HFFc6 (cell line): ENCODE data around the gene NPIPB2. TPM values are rescaled to one million over a fixed set of nuclear protein-coding genes. Genes with fewer than 3 reads are reported as not detected.
"Not testable (repeated sequence)": the region's sequence is repeated elsewhere in the genome, so short reads cannot be mapped to it uniquely, and the experiment has no call there.

ENCODE experiments used
- DNase-seq: peaks from one replicate; pipeline ENCODE4 v3.0.0-alpha.2; 2018
- H3K27ac Mint-ChIP-seq: 2 replicates; pipeline ENCODE4 v1.8.0; 2020; ENCODE audit warnings: mild to moderate bottlenecking, mixed read lengths
- H3K27me3 Mint-ChIP-seq: 2 replicates; pipeline ENCODE4 v1.8.0; 2021; ENCODE audit warnings: mild to moderate bottlenecking, moderate library complexity, mixed read lengths; ENCODE audit not compliant: insufficient read depth
- H3K36me3 Mint-ChIP-seq: 2 replicates; pipeline ENCODE4 v1.8.0; 2021; ENCODE audit warnings: low read depth, mixed read lengths
- H3K4me1 Mint-ChIP-seq: 2 replicates; pipeline ENCODE4 v1.8.0; 2020; ENCODE audit warnings: low read depth, mixed read lengths
- H3K4me3 Mint-ChIP-seq: 2 replicates; pipeline ENCODE4 v1.8.0; 2020; ENCODE audit warnings: mild to moderate bottlenecking, moderate library complexity, mixed read lengths
- H3K9me3 Mint-ChIP-seq: 2 replicates; pipeline ENCODE4 v1.8.0; 2020; ENCODE audit warnings: mild to moderate bottlenecking, mixed read lengths
- CTCF ChIP-seq: fragments of 200-600 bp; sonication (generic); IDR thresholded peaks from 2 replicates; pipeline ENCODE4 v1.5.0; 2021; ENCODE audit warnings: antibody characterized with exemption, mild to moderate bottlenecking
- total RNA-seq, 6 experiments: library from RNA; stranded (reverse); fragmentation: NEBNext Ultra II Directional; extraction: Animal tissue kit (Norgen Biotek cat#: 25700); gene quantifications; 2 replicates in 1 of 6; 3 replicates in 5 of 6; pipeline ENCODE4 v1.2.3, GENCODE V29; 2021

NPIPB2 gene
- total RNA-seq, 6 experiments from 2014 or later, result 4.4 to 6.8 (median 4.9) TPM

- TF ChIP-seq CTCF, result no peak
- Mint-ChIP-seq H3K27me3 (no peaks in the 10 kb centered on the region), H3K36me3 (no peaks in the 10 kb centered on the region), H3K9me3 (no peaks in the 10 kb centered on the region), H3K4me1 (peaks cover 9% of the 10 kb centered on the region), H3K27ac (peak within 1 kb of the TSS; percentile 7; the same call in 1 of the 2 replicates), H3K4me3 (no peak within 1 kb of the TSS)
- peak; percentile 13 for DNase-seq
Observed at GRCh38 chr16:11964761-11965551, 23.1 kb upstream of the NPIPB2 start, which contains the start of gene TNFRSF17. TSS of gene TNFRSF17 (plus strand) at chr16:11965210. CDS start at chr16:11965325, 115 bp downstream.

GRCh38 chr16:11963706-11964105 is 21.9 kb upstream of the NPIPB2 start:
- H3K27ac Mint-ChIP-seq, result no peak overlapping the region
- peaks cover 12% of the 10 kb centered on the region for H3K4me1 Mint-ChIP-seq
- no peak for TF ChIP-seq CTCF
- no peaks in the 10 kb centered on the region for H3K27me3 Mint-ChIP-seq
- no peaks in the 10 kb centered on the region for H3K36me3 Mint-ChIP-seq
- H3K4me3 Mint-ChIP-seq, result no peak overlapping the region
- H3K9me3 Mint-ChIP-seq, result no peaks in the 10 kb centered on the region
- no peak for DNase-seq

DNA sequence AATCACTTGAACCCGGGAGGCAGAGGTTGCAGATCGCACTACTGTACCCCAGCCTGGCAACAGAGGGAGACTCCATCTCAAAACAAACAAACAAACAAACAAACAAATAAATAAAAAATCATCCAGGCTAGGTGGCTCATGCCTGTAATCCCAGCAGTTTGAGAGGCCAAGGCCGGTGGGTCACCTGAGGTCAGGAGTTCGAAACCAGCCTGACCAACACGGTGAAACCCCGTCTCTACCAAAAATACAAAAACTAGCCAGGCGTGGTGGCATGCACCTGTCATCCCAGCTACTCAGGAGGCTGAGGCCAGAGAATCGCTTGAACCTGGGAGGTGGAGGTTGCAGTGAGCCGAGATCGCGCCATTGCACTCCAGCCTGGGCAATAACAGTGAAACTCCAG is 21.1 kb upstream of the NPIPB2 start:
- H3K36me3 Mint-ChIP-seq, H3K27me3 Mint-ChIP-seq, H3K9me3 Mint-ChIP-seq, H3K27ac Mint-ChIP-seq, DNase-seq, H3K4me3 Mint-ChIP-seq: not testable (repeated sequence)
- H3K4me1 Mint-ChIP-seq, result peaks cover 17% of the 10 kb centered on the region

DNA sequence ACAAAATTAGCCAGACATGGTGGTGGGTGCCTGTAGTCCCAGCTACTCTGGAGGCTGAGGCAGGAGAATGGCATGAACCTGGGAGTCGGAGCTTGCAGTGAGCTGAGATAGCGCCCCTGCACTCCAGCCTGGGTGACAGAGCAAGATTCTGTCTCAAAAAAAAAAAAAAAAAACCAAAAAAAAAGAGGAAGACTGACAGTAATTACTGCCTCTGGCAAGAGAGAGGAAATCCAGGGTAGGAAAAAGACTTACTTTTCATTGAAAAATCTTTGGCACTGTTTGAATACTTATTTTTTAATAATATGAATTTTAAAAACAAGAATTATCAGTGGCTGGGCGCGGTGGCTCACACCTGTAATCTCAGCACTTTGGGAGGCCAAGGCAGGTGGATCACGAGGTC is 20.6 kb upstream of the NPIPB2 start:
- H3K36me3 Mint-ChIP-seq, H3K9me3 Mint-ChIP-seq, H3K27me3 Mint-ChIP-seq, H3K4me3 Mint-ChIP-seq, DNase-seq, H3K27ac Mint-ChIP-seq: not testable (repeated sequence)
- H3K4me1 Mint-ChIP-seq, result peaks cover 22% of the 10 kb centered on the region

GRCh38 chr16:11957591-11958395 is 15.9 kb upstream of the NPIPB2 start:
- H3K27me3 Mint-ChIP-seq, result no peaks in the 10 kb centered on the region
- no peak for DNase-seq
- H3K9me3 Mint-ChIP-seq, result no peaks in the 10 kb centered on the region
- H3K27ac Mint-ChIP-seq, result peak overlapping the region; percentile 76
- no peak for TF ChIP-seq CTCF
- H3K4me3 Mint-ChIP-seq, result 0 out of 2 replicates have a peak overlapping the region, but pooled peaks have one; percentile 3
- H3K4me1 Mint-ChIP-seq, result peaks cover 28% of the 10 kb centered on the region
- no peaks in the 10 kb centered on the region for H3K36me3 Mint-ChIP-seq

GRCh38 chr16:11956558-11956957 is 14.7 kb upstream of the NPIPB2 start:
- Mint-ChIP-seq H3K27me3 (no peaks in the 10 kb centered on the region), H3K36me3 (no peaks in the 10 kb centered on the region), H3K27ac (peak overlapping the region; percentile 94), H3K9me3 (no peaks in the 10 kb centered on the region), H3K4me3 (peak overlapping the region; percentile 58; the same call in 1 of the 2 replicates), H3K4me1 (peaks cover 28% of the 10 kb centered on the region)
- DNase-seq, result no peak
- TF ChIP-seq CTCF, result no peak
